H1 (cell line): ENCODE data around the gene NQO2. TPM values are rescaled to one million over a fixed set of nuclear protein-coding genes. Genes with fewer than 3 reads are reported as not detected.

Experiments
- CTCF ChIA-PET: fragments of 300-600 bp; sonication (Branson Sonifier 250); formaldehyde crosslinking; loops from one replicate; lab custom pipeline; 2021; ENCODE audit not compliant: partially characterized antibody; lab: Charles Lee
- POLR2A ChIA-PET: fragments of 300-600 bp; sonication (Branson Sonifier 250); formaldehyde crosslinking; loops from one replicate; lab custom pipeline; 2021; ENCODE audit warnings: inconsistent platforms; ENCODE audit not compliant: partially characterized antibody; lab: Charles Lee
- DNase-seq, 2 experiments: peaks; one replicate each; pipeline versions ENCODE4 v3.0.0 to v3.0.0-alpha.2; 2010 to 2022; ENCODE audit warnings: low spot score in 2 of 2, low read depth in 1 of 2, mixed read lengths in 1 of 2
- FAIRE-seq: peaks from 2 replicates; lab custom pipeline; 2011; peaks lifted over from hg19 to GRCh38; lab: Jason Lieb, UNC
- H2AFZ ChIP-seq: 2 replicates; pipeline ENCODE4 v1.8.1; 2012; ENCODE audit warnings: low read length, inconsistent platforms
- H2AK5ac ChIP-seq: 2 replicates; pipeline ENCODE4 v1.6.1; 2013; ENCODE audit warnings: low read depth, low read length
- H2BK120ac ChIP-seq: replicated peaks from 2 replicates; pipeline ENCODE3; 2013; ENCODE audit warnings: low read depth, low read length, inconsistent platforms
- H2BK12ac ChIP-seq: 2 replicates; pipeline ENCODE4 v1.6.1; 2013; ENCODE audit warnings: low read depth, low read length
- H2BK15ac ChIP-seq: 2 replicates; pipeline ENCODE4 v1.6.1; 2013; ENCODE audit warnings: low read length
- H2BK20ac ChIP-seq: 2 replicates; pipeline ENCODE4 v1.6.1; 2013; ENCODE audit warnings: low read length
- H2BK5ac ChIP-seq: 2 replicates; pipeline ENCODE4 v1.6.1; 2013; ENCODE audit warnings: low read depth, low read length
- H3K14ac ChIP-seq: 2 replicates; pipeline ENCODE4 v1.6.1; 2013; ENCODE audit warnings: inconsistent platforms; ENCODE audit not compliant: insufficient read length
- H3K18ac ChIP-seq: 2 replicates; pipeline ENCODE4 v1.6.1; 2013; ENCODE audit warnings: low read length; ENCODE audit errors: extremely low read depth
- H3K23ac ChIP-seq: 2 replicates; pipeline ENCODE4 v1.6.1; 2013; ENCODE audit warnings: inconsistent platforms; ENCODE audit not compliant: insufficient read length
- H3K23me2 ChIP-seq: 2 replicates; pipeline ENCODE4 v1.6.1; 2013; ENCODE audit warnings: low read depth, low read length
- H3K27ac ChIP-seq: 2 replicates; pipeline ENCODE4 v1.6.1; 2011; ENCODE audit warnings: low read depth, low read length, inconsistent platforms
- H3K27me3 ChIP-seq, 4 experiments: replicated peaks in 1 of 4; 1 replicate in 1 of 4; 2 replicates in 3 of 4; pipeline versions ENCODE4 v1.6.1 to v1.8.1; 2011 to 2013; ENCODE audit warnings: low read length in 3 of 4, mild to moderate bottlenecking in 3 of 4, inconsistent platforms in 2 of 4, mixed read lengths in 2 of 4, moderate library complexity in 1 of 4; ENCODE audit not compliant: control insufficient read depth in 3 of 4, insufficient read depth in 3 of 4; ENCODE audit errors: extremely low read depth in 1 of 4
- H3K36me3 ChIP-seq, 4 experiments: 2 replicates each; pipeline versions ENCODE4 v1.6.1 to v1.8.1; 2011 to 2013; ENCODE audit warnings: mild to moderate bottlenecking in 4 of 4, low read length in 3 of 4, moderate library complexity in 2 of 4, control low read depth in 1 of 4, inconsistent platforms in 1 of 4; ENCODE audit not compliant: insufficient read depth in 4 of 4, control insufficient read depth in 2 of 4
- H3K4ac ChIP-seq: replicated peaks from 2 replicates; pipeline ENCODE3; 2013; ENCODE audit warnings: low read length, low read depth, mixed read lengths, inconsistent platforms; ENCODE audit not compliant: insufficient read length
- H3K4me1 ChIP-seq, 4 experiments: replicated peaks in 1 of 4; 1 replicate in 1 of 4; 2 replicates in 3 of 4; pipeline versions ENCODE4 v1.6.1 to v1.8.1; 2011 to 2013; ENCODE audit warnings: low read length in 3 of 4, inconsistent platforms in 2 of 4, mixed read lengths in 1 of 4; ENCODE audit not compliant: insufficient read depth in 4 of 4, control insufficient read depth in 3 of 4
- H3K4me2 ChIP-seq, 2 experiments: 2 replicates each; pipeline versions ENCODE4 v1.6.1 to v1.8.1; 2011 to 2013; ENCODE audit warnings: low read depth in 2 of 2, low read length in 2 of 2, control low read depth in 1 of 2, inconsistent platforms in 1 of 2, mild to moderate bottlenecking in 1 of 2; ENCODE audit not compliant: insufficient read depth in 1 of 2
- H3K4me3 ChIP-seq, 4 experiments: fragments of 200-600, 300-600 bp in 1 of 4; sonication (generic), shearing (Covaris generic), sonication (Bioruptor Twin) in 1 of 4; 2 replicates each; pipeline versions ENCODE4 v1.5.1 to v1.8.1; 2011 to 2016; ENCODE audit warnings: low read length in 4 of 4, low read depth in 3 of 4, control low read depth in 2 of 4, inconsistent platforms in 2 of 4, mild to moderate bottlenecking in 2 of 4, mixed read lengths in 1 of 4, moderate library complexity in 1 of 4; ENCODE audit not compliant: insufficient read depth in 2 of 4; ENCODE audit errors: extremely low read depth in 1 of 4
- H3K56ac ChIP-seq: replicated peaks from 2 replicates; pipeline ENCODE3; 2013; ENCODE audit warnings: low read depth, mild to moderate bottlenecking, mixed read lengths, low read length, inconsistent platforms; ENCODE audit not compliant: insufficient read length
- H3K79me1 ChIP-seq: 2 replicates; pipeline ENCODE4 v1.6.1; 2013; ENCODE audit warnings: low read depth, low read length, control low read depth
- H3K79me2 ChIP-seq, 2 experiments: 2 replicates each; pipeline versions ENCODE4 v1.6.1 to v1.8.1; 2012 to 2013; ENCODE audit warnings: low read length in 2 of 2, mild to moderate bottlenecking in 2 of 2, inconsistent platforms in 1 of 2; ENCODE audit not compliant: insufficient read depth in 2 of 2, control insufficient read depth in 1 of 2
- H3K9ac ChIP-seq, 4 experiments: replicated peaks in 1 of 4; 1 replicate in 1 of 4; 2 replicates in 3 of 4; pipeline versions ENCODE4 v1.6.1 to v1.8.1; 2011 to 2013; ENCODE audit warnings: low read depth in 3 of 4, low read length in 3 of 4, control low read depth in 2 of 4, mild to moderate bottlenecking in 2 of 4, moderate library complexity in 2 of 4, inconsistent platforms in 1 of 4; ENCODE audit errors: extremely low read depth in 1 of 4
- H3K9me3 ChIP-seq, 2 experiments: 2 replicates each; pipeline versions ENCODE4 v1.6.1 to v1.8.1; 2012 to 2013; ENCODE audit warnings: mild to moderate bottlenecking in 2 of 2, moderate library complexity in 2 of 2, control low read depth in 1 of 2, inconsistent platforms in 1 of 2, low read depth in 1 of 2, low read length in 1 of 2, mixed read lengths in 1 of 2; ENCODE audit not compliant: insufficient read depth in 2 of 2
- H4K20me1 ChIP-seq, 2 experiments: replicated peaks in 1 of 2; 2 replicates each; pipeline versions ENCODE3 to v1.8.1; 2011 to 2013; ENCODE audit warnings: inconsistent platforms in 2 of 2, low read length in 2 of 2, mild to moderate bottlenecking in 1 of 2; ENCODE audit not compliant: insufficient read depth in 2 of 2, control insufficient read depth in 1 of 2
- H4K5ac ChIP-seq: 2 replicates; pipeline ENCODE4 v1.6.1; 2013; ENCODE audit warnings: low read length, low read depth, mixed read lengths, inconsistent platforms; ENCODE audit not compliant: insufficient read length
- H4K8ac ChIP-seq: 2 replicates; pipeline ENCODE4 v1.8.0; 2013; ENCODE audit warnings: mild to moderate bottlenecking, moderate library complexity, low read length, inconsistent platforms; ENCODE audit not compliant: insufficient read depth; ENCODE audit errors: extremely low read depth
- H4K91ac ChIP-seq: replicated peaks from 2 replicates; pipeline ENCODE3; 2013; ENCODE audit warnings: low read length, mixed read lengths, inconsistent platforms; ENCODE audit not compliant: insufficient read length
- CTCF ChIP-seq, 3 experiments: IDR thresholded peaks; 1 replicate in 2 of 3; 2 replicates in 1 of 3; pipeline versions ENCODE4 v1.5.1 to v1.6.1; 2011; ENCODE audit warnings: low read length in 3 of 3, mild to moderate bottlenecking in 3 of 3, inconsistent platforms in 2 of 3, low read depth in 1 of 3, moderate library complexity in 1 of 3; ENCODE audit not compliant: insufficient read depth in 1 of 3; ENCODE audit errors: control extremely low read depth in 1 of 3
- JUN ChIP-seq: IDR thresholded peaks from 2 replicates; pipeline ENCODE4 v1.6.1; 2011; ENCODE audit warnings: low read depth, mild to moderate bottlenecking, improper control_type of control experiment, low read length
- PHF8 ChIP-seq: fragments of 200-600 bp; sonication (generic); conservative IDR thresholded peaks from 2 replicates; pipeline ENCODE4 v1.7.1; 2012; ENCODE audit warnings: low read depth, mild to moderate bottlenecking, inconsistent platforms, low read length, moderate library complexity
- SIN3A ChIP-seq, 2 experiments: IDR thresholded peaks in 1 of 2; conservative IDR thresholded peaks in 1 of 2; 2 replicates each; pipeline ENCODE4 v1.6.1; 2011 to 2012; ENCODE audit warnings: low read length in 2 of 2, improper control_type of control experiment in 1 of 2, low read depth in 1 of 2, mild to moderate bottlenecking in 1 of 2
- SRF ChIP-seq: IDR thresholded peaks from 2 replicates; pipeline ENCODE4 v1.6.1; 2011; ENCODE audit warnings: mild to moderate bottlenecking, low read depth, low read length, moderate library complexity
- TAF1 ChIP-seq: IDR thresholded peaks from 2 replicates; pipeline ENCODE4 v1.6.1; 2011; ENCODE audit warnings: mild to moderate bottlenecking, low read depth, low read length
- USF2 ChIP-seq: IDR thresholded peaks from 2 replicates; pipeline ENCODE4 v1.6.1; 2011; ENCODE audit warnings: low read length, improper control_type of control experiment
- whole genome bisulfite sequencing, 2 experiments: shearing (Covaris generic) in 1 of 2; methylation state at CpG; one replicate each; pipeline versions ENCODE4 v1.1.6 to v1.1.7; 2013 to 2015; ENCODE audit warnings: low lambda C conversion rate in 2 of 2, mixed read lengths in 2 of 2, inconsistent platforms in 1 of 2, low coverage in 1 of 2, missing lambda C conversion rate in 1 of 2; ENCODE audit not compliant: insufficient replicate concordance in 2 of 2, insufficient coverage in 1 of 2, insufficient read length in 1 of 2; ENCODE audit errors: extremely low coverage in 1 of 2, missing lambda C conversion rate in 1 of 2; 5-methylcytosine and 5-hydroxymethylcytosine counted together
- polyA plus RNA-seq, 7 experiments: library from polyadenylated mRNA; depleted of rRNA in 3 of 7; stranded (reverse) in 5 of 7; unstranded in 2 of 7; fragments of >200 nt in 5 of 7; fragments of 200-250 nt in 2 of 7; gene quantifications; 1 replicate in 5 of 7; 2 replicates in 1 of 7; 4 replicates in 1 of 7; pipeline versions ENCODE4 v1.2.1 to v1.2.3, GENCODE V29; 2011 to 2013; ENCODE audit warnings: missing spikeins in 2 of 7, mixed read lengths in 2 of 7
- total RNA-seq: library from RNA; stranded (reverse); fragmentation: NEBNext Ultra II Directional; extraction: Animal tissue kit (Norgen Biotek cat#: 25700); gene quantifications from 2 replicates; pipeline ENCODE4 v1.2.1, GENCODE V29; 2021

The NQO2 gene
- total and polyA plus RNA-seq, 2 of the 8 experiments (the other 6 are each of a cell fraction or from before 2014, with no cell fraction given) = 135 to 168 TPM

- no peak overlapping the region; the same call in 1 of the 2 replicates for H3K18ac ChIP-seq
- H3K4ac ChIP-seq = no peak overlapping the region
- H4K5ac ChIP-seq = peak overlapping the region; percentile 15
- no peak overlapping the region for H2BK15ac ChIP-seq
- no peak overlapping the region for H4K91ac ChIP-seq
- H2AFZ ChIP-seq = no peak overlapping the region
- no peaks in the 10 kb centered on the region for H3K9me3 ChIP-seq
- H3K23me2 ChIP-seq = no peaks in the 10 kb centered on the region
- no peak overlapping the region for H4K8ac ChIP-seq
- H3K27ac ChIP-seq = no peak overlapping the region
- H3K56ac ChIP-seq = no peak overlapping the region
- peak; percentile 87 for FAIRE-seq
- H3K14ac ChIP-seq = no peak overlapping the region
- POLR2A ChIA-PET = interaction anchor here (0.8 to 2.5 kb wide), 7 partner anchors 11 to 111 kb away, joined by 3 to 17 read pairs (median 3); partner anchors contain the start of gene SERPINB1
- no peak overlapping the region for H3K23ac ChIP-seq
- peaks cover 0 to 7% (median 3%) of the 10 kb centered on the region in 4 experiments; a peak in 6 of 7 replicates for H3K4me1 ChIP-seq
- peak; percentile 89 to 97 for DNase-seq
- no peak overlapping the region for H2BK20ac ChIP-seq
- H2BK5ac ChIP-seq = no peak overlapping the region
- H3K79me2 ChIP-seq = no peaks in the 10 kb centered on the region
- 0 out of 2 replicates have a peak, but pooled peaks cover 2% of the 10 kb centered on the region for H3K79me1 ChIP-seq
- peak overlapping the region in 1 of 2 experiments; percentile 39; a peak in 3 of 4 replicates for H3K4me2 ChIP-seq
- CTCF ChIA-PET = interaction anchor here (0.6 to 20.6 kb wide), 55 partner anchors 8 to 816 kb away, joined by 3 to 293 read pairs (median 5); partner anchors contain the start of genes NQO2, RIPK1, SERPINB1 and SERPINB9
- H3K27me3 ChIP-seq = no peaks in the 10 kb centered on the region
- H2BK12ac ChIP-seq = no peak overlapping the region; the same call in 1 of the 2 replicates
- peak overlapping the region in 2 of 4 experiments; percentile 1 to 4; a peak in 2 of 7 replicates for H3K9ac ChIP-seq
- H2BK120ac ChIP-seq = no peak overlapping the region
- H3K36me3 ChIP-seq = no peaks in the 10 kb centered on the region
- no peaks in the 10 kb centered on the region for H4K20me1 ChIP-seq
- no peak overlapping the region for H2AK5ac ChIP-seq
- 29% methylated on average over 26 of the region's 27 CpGs; no CpG with 5 or more reads in 1 of the 2 experiments for WGBS, 2 experiments
- no peak overlapping the region; a peak in 1 of 8 replicates for H3K4me3 ChIP-seq
- TF ChIP-seq USF2 (no peak), CTCF (IDR thresholded peaks at IDR 0.05; ENCODE audit: control extremely low read depth in 1 of 3, insufficient read depth in 1 of 3, low read depth in 1 of 3, low read length in 3 of 3) (peak; percentile 79 to 99 (median 89)), PHF8 (0 out of 2 replicates have a peak, but pooled peaks have one; percentile 11), SRF (peak; percentile 49; the same call in 1 of the 2 replicates), JUN (no peak), TAF1 (no peak), SIN3A (conservative IDR thresholded peaks at IDR 0.05 in 1 of 2, IDR thresholded peaks at IDR 0.05 in 1 of 2; ENCODE audit: low read depth in 1 of 2, low read length in 2 of 2) (peak in 1 of 2 experiments; percentile 62; a peak in 1 of 4 replicates)
Measured at GRCh38 chr6:2952557-2953095, 47.1 kb upstream of the NQO2 start.
